Kidney (tissue), 22 donors: ENCODE results near the gene OR2C1. TPM values are rescaled to one million over a fixed set of nuclear protein-coding genes. Genes with fewer than 3 reads are reported as not detected.

ENCODE experiments used
- DNase-seq, 5 donors: peaks; one replicate each; pipeline ENCODE4 v3.0.0-alpha.2; 2013 to 2020
- FAIRE-seq: peaks from 2 replicates; lab custom pipeline; 2012; peaks lifted over from hg19 to GRCh38; lab: Jason Lieb, UNC
- H3K27ac ChIP-seq, 2 donors: one replicate each; pipeline ENCODE4 v1.7.0; 2013; ENCODE audit warnings: low read depth in 2 of 2, low read length in 2 of 2, inconsistent platforms in 1 of 2
- H3K27me3 ChIP-seq: one replicate; pipeline ENCODE4 v1.7.1; 2013; ENCODE audit warnings: low read length, inconsistent platforms; ENCODE audit not compliant: control insufficient read depth, insufficient read depth
- H3K36me3 ChIP-seq, 3 donors: one replicate each; pipeline versions ENCODE4 v1.7.0 to v1.7.1; 2013; ENCODE audit warnings: low read length in 3 of 3, control low read depth in 1 of 3, inconsistent platforms in 1 of 3; ENCODE audit not compliant: insufficient read depth in 3 of 3, control insufficient read depth in 2 of 3
- H3K4me1 ChIP-seq, 3 donors: one replicate each; pipeline versions ENCODE4 v1.7.0 to v1.7.1; 2013; ENCODE audit warnings: low read length in 3 of 3, inconsistent platforms in 1 of 3, low read depth in 1 of 3; ENCODE audit not compliant: control insufficient read depth in 2 of 3, insufficient read depth in 2 of 3
- H3K4me3 ChIP-seq, 3 donors: one replicate each; pipeline versions ENCODE4 v1.7.0 to v1.8.1; 2013; ENCODE audit warnings: low read length in 3 of 3, control low read depth in 1 of 3, inconsistent platforms in 1 of 3
- H3K9ac ChIP-seq, 3 donors: one replicate each; pipeline versions ENCODE4 v1.7.0 to v1.7.1; 2013; ENCODE audit warnings: low read length in 3 of 3, control low read depth in 1 of 3, inconsistent platforms in 1 of 3
- H3K9me3 ChIP-seq, 3 donors: one replicate each; pipeline versions ENCODE4 v1.7.0 to v1.7.1; 2013; ENCODE audit warnings: low read length in 3 of 3, control low read depth in 1 of 3, inconsistent platforms in 1 of 3; ENCODE audit not compliant: control insufficient read depth in 2 of 3, insufficient read depth in 1 of 3
- intact Hi-C: fragments of 100-400 bp; cut with DNase I; formaldehyde crosslinking; loops from one replicate; pipeline ENCODE4 v1.11.1; 2022
- long read RNA-seq, 10 donors: library from polyadenylated mRNA in 1 of 10; unstranded in 1 of 10; transcript quantifications; one replicate each; pipeline ENCODE4 v2.0.0 and lab custom pipeline, GENCODE V29; 2021 to 2026
- polyA plus RNA-seq: library from polyadenylated mRNA; stranded (reverse); fragments of 350-450 nt; fragmentation: Illumina TruSeq; extraction: RNeasy Lipid Tissue Mini Kit (QIAGEN cat#74804); gene quantifications from one replicate; pipeline ENCODE4 v1.2.3, GENCODE V29; 2014; ENCODE audit warnings: low read depth, low replicate concordance; ENCODE audit not compliant: insufficient read depth
- total RNA-seq: library from RNA; stranded (reverse); fragmentation: NEBNext Ultra II Directional; extraction: Animal tissue kit (Norgen Biotek cat#: 25700); gene quantifications from one replicate; pipeline ENCODE4 v1.2.1, GENCODE V29; 2021
- TF ChIP-seq, protein P1 (sequence below): IDR thresholded peaks from 3 replicates; pipeline ENCODE4 v1.5.1; 2012; ENCODE audit warnings: mild to moderate bottlenecking, moderate library complexity, borderline replicate concordance; ENCODE audit not compliant: insufficient read depth; ENCODE audit errors: extremely low read depth
- donor health status: control.
- donor health status: control.
- donor health status: control.
- donor health status: control.
- donor health status: control.
- donor health status: DM: yes; HTN: yes; CAD: no.
- donor health status: Normal renal cell carcinoma (clear cell type).

Gene OR2C1
- total RNA-seq (not detected), polyA plus RNA-seq (not detected)
- long read RNA-seq, donor 1 = 0 reads
- long read RNA-seq, donor 2, partial matches to known transcripts = 0 of 1 reads
- long read RNA-seq, donor 2, other reads (novel, unspliced or antisense) = 0 of 1 reads
- long read RNA-seq, donor 3 = 0 reads
- long read RNA-seq, donor 4, partial matches to known transcripts = 0 of 1 reads
- long read RNA-seq, donor 4, other reads (novel, unspliced or antisense) = 0 of 1 reads
- long read RNA-seq, donor 5 = 0 reads
- long read RNA-seq, donor 6 = 0 reads
- long read RNA-seq, donor 7 = 0 reads
- long read RNA-seq, donor 8 = 0 reads
- long read RNA-seq, donor 9 = 0 reads
- long read RNA-seq, donor 10 = 0 reads

DNA sequence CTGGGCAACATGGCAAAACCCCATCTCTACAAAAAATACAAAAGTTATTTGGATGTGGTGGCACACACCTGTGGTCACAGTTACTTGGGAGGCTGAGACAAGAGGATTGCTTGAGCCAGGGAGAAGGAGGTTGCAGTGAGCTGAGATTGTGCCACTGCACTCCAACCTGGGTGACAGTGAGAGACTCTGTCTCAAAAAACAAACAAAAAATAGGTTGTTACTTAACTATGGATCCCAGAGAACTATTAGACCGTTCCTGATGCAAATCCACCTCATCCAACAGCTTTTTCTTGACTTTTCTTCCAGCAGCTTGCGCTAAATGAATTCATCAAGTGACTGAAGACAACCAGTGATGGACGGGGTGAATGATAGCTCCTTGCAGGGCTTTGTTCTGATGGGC, at the start of gene OR2C1:
OR2C1 (plus strand) TSS at position 301 of the 400 bp plus-strand sequence; CDS start at position 353, 52 bp downstream.
- no peak within 1 kb of the TSS for H3K9ac ChIP-seq
- DNase-seq = no peak
- no peaks in the 10 kb centered on the region for H3K36me3 ChIP-seq
- no peak within 1 kb of the TSS for H3K4me3 ChIP-seq
- no peak for FAIRE-seq
- intact Hi-C loops = no loop called here
- no peaks in the 10 kb centered on the region for H3K9me3 ChIP-seq
- TF ChIP-seq, protein P1, sequence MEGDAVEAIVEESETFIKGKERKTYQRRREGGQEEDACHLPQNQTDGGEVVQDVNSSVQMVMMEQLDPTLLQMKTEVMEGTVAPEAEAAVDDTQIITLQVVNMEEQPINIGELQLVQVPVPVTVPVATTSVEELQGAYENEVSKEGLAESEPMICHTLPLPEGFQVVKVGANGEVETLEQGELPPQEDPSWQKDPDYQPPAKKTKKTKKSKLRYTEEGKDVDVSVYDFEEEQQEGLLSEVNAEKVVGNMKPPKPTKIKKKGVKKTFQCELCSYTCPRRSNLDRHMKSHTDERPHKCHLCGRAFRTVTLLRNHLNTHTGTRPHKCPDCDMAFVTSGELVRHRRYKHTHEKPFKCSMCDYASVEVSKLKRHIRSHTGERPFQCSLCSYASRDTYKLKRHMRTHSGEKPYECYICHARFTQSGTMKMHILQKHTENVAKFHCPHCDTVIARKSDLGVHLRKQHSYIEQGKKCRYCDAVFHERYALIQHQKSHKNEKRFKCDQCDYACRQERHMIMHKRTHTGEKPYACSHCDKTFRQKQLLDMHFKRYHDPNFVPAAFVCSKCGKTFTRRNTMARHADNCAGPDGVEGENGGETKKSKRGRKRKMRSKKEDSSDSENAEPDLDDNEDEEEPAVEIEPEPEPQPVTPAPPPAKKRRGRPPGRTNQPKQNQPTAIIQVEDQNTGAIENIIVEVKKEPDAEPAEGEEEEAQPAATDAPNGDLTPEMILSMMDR = no peak
- no peak within 1 kb of the TSS for H3K27ac ChIP-seq
- H3K4me1 ChIP-seq = no peaks in the 10 kb centered on the region
- no peaks in the 10 kb centered on the region for H3K27me3 ChIP-seq

DNA sequence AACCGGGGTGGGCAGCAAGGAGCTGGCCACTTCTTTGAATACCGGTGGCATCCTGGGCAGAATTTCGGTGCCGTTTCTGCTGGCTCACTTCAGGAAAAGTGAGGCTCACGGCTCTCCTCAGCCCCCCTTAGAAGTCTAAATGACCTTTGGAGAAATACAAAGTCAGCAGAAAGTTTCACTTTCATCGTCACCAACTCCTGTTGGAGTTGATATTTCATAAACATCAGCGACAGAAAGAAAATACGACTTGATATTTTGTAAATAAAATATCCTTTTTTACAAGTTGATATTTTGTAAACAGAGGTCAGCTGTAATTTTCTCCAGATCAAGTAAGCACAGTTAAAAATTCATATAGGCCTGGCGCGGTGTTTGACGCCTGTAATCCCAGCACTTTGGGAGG, 49.6 kb upstream of the OR2C1 start:
- Histone ChIP-seq H3K27me3 (no peaks in the 10 kb centered on the region), H3K36me3 (peaks cover 11 to 28% (median 14%) of the 10 kb centered on the region in 3 donors), H3K27ac (peak overlapping the region in 1 of 2 donors; percentile 59), H3K9ac (peak overlapping the region in 2 of 3 donors; percentile 66 to 68), H3K4me3 (peak overlapping the region; percentile 73 to 91 (median 75)), H3K4me1 (no peaks in the 10 kb centered on the region), H3K9me3 (peaks cover 9 to 59% (median 12%) of the 10 kb centered on the region in 3 donors)
- no peak for FAIRE-seq
- TF ChIP-seq, protein P1 = no peak
- DNase-seq = no peak
- intact Hi-C loops = no loop called here

DNA sequence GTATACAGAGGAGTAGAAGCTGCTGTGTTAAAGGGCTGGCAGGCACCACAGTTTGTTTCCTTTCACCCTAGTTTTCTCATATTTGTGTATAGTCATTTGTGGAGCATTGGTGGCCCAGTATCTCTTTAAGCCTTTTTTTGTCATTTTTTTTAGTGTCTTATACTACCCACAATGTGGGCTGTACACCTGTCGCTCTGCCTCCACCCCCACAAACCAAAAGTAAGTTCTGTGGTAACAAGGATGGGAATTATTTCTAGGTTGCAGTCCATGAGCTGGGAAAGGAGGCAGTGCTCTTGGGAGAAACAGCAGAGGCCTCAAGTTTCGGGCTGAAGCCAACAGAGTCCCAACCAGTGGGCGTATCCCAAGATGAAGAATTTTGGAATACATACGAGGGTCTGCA, 44.2 kb upstream of the OR2C1 start:
- no peaks in the 10 kb centered on the region for H3K4me1 ChIP-seq
- H3K27me3 ChIP-seq = no peaks in the 10 kb centered on the region
- peaks cover 9 to 90% (median 35%) of the 10 kb centered on the region in 3 donors for H3K9me3 ChIP-seq
- intact Hi-C loops = no loop called here
- H3K9ac ChIP-seq = no peak overlapping the region
- no peak overlapping the region for H3K27ac ChIP-seq
- TF ChIP-seq, protein P1 = no peak
- FAIRE-seq = no peak
- H3K36me3 ChIP-seq = peaks cover 12 to 54% (median 25%) of the 10 kb centered on the region in 3 donors
- no peak for DNase-seq
- H3K4me3 ChIP-seq = no peak overlapping the region
